Effector CD8-positive, alpha-beta T cell (primary cell): Measurements from ENCODE around the gene GIPC3.
"Not testable (repeated sequence)": the region's sequence is repeated elsewhere in the genome, so short reads cannot be mapped to it uniquely, and the experiment has no call there.

Source experiments
- DNase-seq: peaks from one replicate; lab custom pipeline; 2025; lab: John Stamatoyannopoulos, UW

GIPC3 gene

GRCh38 chr19:3618811-3619630, 33.7 kb downstream of the GIPC3 start:
- DNase-seq = no peak

GRCh38 chr19:3619631-3620012, 34.3 kb downstream of the GIPC3 start:
- no peak for DNase-seq

- no peak for DNase-seq
These were observed 35.0 kb downstream of the GIPC3 start for GRCh38 chr19:3620145-3620816.

- DNase-seq = no peak
These were observed 35.7 kb downstream of the GIPC3 start for GRCh38 chr19:3620817-3621547.

- no peak for DNase-seq
These were observed 36.4 kb downstream of the GIPC3 start for GRCh38 chr19:3621689-3622088.

- no peak for DNase-seq
These were observed 36.9 kb downstream of the GIPC3 start for GRCh38 chr19:3622224-3622623.

DNA sequence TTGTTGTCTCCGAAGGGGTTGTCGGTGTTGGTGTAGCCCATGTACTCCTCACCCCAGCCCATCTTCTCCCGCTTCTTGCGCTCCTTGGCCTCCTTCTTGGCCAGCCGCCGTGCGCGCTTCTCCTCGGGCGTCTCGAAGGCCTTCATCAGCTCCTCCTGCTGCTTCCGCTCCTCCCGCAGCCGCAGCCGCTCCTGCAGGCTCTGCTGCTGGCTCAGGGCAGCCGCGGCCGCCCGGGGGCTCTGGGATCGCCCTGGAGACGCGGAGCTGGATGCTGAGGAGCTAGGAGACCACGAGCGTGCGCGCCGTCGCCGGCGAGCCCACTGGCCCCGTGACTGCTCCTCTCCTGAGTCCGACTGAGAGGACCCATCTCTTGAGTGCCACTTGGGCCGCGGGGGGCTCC, 38.4 kb downstream of the GIPC3 start:
- no peak for DNase-seq

GRCh38 chr19:3625996-3626472, 40.8 kb downstream of the GIPC3 start:
- no peak for DNase-seq

DNA sequence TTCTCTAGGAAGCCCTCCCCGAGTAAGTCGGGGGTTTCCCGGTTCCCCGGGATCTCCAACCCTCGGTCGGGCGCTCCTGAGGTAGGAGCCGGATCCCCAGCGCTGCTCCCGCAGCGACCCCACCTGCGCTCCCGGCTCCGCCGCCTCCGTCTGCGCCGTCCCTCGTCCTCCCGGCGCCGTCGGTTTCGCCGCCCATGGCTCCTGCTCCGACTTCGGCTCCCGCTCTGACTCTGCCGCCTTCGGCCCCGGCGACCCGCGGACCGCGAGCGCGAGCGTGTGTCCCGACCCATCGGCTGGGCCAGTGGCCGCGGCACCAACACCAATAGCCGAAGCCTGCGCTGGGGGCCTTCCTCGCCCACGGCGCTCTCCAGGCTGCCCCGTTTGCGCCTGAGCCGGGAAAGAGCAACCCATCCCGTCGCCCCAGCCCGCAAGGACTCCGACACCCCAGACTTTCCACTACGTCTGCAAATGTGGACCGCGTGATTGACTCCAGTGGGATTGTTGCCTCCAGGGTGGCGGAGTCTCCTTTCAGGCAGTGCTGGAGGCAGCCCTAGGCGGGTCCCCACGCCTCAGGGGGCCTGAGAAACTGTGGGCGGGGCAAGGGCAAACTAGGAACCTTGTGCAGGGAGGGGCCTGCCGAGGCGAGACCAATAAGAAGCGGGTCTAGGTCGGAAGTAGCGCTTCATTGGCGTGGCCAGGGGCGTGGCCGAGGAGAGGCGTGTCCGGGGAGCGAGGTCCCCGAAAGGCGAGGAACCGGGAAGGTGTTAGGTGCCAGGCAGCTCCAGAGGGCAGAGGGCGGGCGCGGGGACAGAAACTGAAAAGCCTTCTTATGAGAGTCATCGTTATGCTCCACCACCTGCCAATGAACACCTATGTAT, 41.4 kb downstream of the GIPC3 start, which contains the start of gene CACTIN:
CACTIN (minus strand) TSS at position 318 of the 878 bp plus-strand sequence; CDS start at position 290, 28 bp downstream.
- peak; percentile 98 for DNase-seq

GRCh38 chr19:3627351-3627723, 42.1 kb downstream of the GIPC3 start:
- DNase-seq = no peak

GRCh38 chr19:3628766-3629165, 43.5 kb downstream of the GIPC3 start:
- not testable (repeated sequence) for DNase-seq

- no peak for DNase-seq
These were observed 46.0 kb downstream of the GIPC3 start for GRCh38 chr19:3631053-3631861.

GRCh38 chr19:3632098-3632497, 46.8 kb downstream of the GIPC3 start:
- no peak for DNase-seq

DNA sequence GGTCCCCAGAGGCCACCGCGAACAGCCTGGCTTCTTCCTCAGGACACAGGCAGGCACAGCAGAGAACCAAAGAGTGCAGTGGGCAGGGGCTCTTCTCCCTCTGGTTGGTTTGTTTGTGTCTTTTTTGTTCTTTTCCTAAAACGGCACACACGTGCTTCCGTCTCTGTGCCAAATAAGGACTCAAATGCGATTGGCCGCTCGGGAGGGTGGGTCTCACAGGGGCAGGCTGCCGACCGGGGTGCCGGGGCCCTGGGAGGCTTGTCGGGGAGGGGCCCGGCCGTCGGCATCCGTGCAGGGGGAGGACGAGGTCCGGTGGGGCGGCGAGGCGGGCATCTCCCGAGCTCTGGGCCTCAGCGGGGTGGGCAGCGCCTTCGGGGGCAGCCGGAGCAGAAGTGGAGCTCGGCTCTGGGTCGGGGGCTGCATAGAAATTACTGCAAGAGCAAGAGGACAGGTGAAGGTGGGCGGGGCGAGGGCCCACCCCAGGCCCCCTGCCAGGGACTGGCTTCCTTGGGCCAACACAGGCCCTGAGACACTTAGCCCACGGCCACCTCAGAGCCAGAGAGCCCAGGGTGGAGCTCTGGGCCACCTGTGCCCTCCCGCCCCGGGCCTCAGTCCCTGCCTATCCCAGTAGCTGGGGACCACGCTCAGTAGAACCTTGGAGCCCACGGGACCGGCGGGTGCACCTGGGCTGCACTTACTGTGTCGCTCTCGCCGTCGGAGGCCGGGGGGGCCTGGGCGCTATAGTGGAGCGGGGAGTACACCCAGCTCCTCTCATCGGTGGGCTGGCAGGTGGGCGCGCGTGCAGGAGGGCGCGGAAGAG, 47.7 kb downstream of the GIPC3 start:
- no peak for DNase-seq

DNA sequence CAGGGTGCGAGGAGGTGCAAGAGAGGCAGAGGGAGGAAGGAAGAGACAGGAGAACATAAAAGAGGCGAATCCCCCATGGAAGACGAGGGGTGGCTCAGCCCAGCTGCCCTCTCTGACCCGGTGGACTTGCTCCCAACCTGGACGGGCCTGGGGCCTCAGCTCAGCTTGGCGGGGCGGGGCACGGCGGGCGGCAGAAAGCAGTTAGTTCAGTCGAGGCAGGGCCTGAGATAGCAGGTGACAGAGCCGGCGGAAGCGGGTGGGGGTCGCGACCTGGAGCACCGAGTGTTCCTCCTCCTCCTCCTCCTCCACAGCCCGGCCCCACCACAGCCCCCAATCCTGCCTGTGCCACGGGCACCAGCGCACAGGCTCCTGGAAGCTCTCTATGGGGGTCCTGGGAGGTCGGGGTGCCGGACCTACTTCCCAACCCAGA, 48.3 kb downstream of the GIPC3 start:
- no peak for DNase-seq

GRCh38 chr19:3634496-3635045, 49.3 kb downstream of the GIPC3 start:
- no peak for DNase-seq

GRCh38 chr19:3636506-3636905, 51.2 kb downstream of the GIPC3 start:
- DNase-seq = no peak

- DNase-seq = no peak
These were observed 51.7 kb downstream of the GIPC3 start for GRCh38 chr19:3636962-3637361.

DNA sequence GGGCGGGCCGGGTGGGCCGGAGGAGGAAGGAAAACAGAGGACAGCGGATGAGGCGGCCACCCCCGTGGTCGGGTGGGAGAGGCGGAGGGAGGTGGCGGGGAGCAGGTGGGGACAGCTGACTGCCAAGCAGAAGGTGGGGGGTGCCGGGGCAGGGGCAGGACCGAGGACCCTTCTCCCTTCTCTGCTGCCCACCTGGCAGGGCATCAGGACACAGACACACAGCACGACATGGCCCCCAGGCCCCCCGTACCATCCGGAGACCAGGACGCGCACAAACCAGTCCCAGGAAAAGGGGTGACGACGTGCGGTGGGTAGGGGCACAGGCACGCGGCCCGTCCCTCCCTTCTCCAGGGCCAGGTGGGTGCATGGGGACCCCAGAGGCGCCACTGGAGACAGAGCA, 52.3 kb downstream of the GIPC3 start:
- DNase-seq = no peak
